Gastroesophageal sphincter (tissue), 4 donors: Measurements from ENCODE around the gene SEC22A. TPM values are rescaled to one million over a fixed set of nuclear protein-coding genes. Genes with fewer than 3 reads are reported as not detected.

Experiments used
- ATAC-seq: fragments of 150-250 bp; one replicate; pipeline ENCODE4 v1.9.1; 2016; ENCODE audit warnings: mild to moderate bottlenecking, moderate library complexity
- H3K27ac ChIP-seq, 4 donors: fragments of 200-600 bp; sonication (generic) in 3 of 4; 1 replicate in 3 of 4; 2 replicates in 1 of 4; pipeline ENCODE4 v1.5.1; 2016 to 2019
- H3K27me3 ChIP-seq: fragments of 200-600 bp; sonication (generic); one replicate; pipeline ENCODE4 v1.5.1; 2019
- H3K36me3 ChIP-seq, 2 donors: fragments of 200-600 bp; sonication (generic); one replicate each; pipeline ENCODE4 v1.5.1; 2019; ENCODE audit warnings: control low read depth in 1 of 2
- H3K4me1 ChIP-seq, 3 donors: fragments of 200-600 bp; sonication (generic); 1 replicate in 2 of 3; 2 replicates in 1 of 3; pipeline ENCODE4 v1.5.1; 2016 to 2019; ENCODE audit warnings: control low read depth in 2 of 3
- H3K4me3 ChIP-seq, 2 donors: fragments of 200-600 bp; sonication (generic); one replicate each; pipeline ENCODE4 v1.5.1; 2019; ENCODE audit warnings: mild to moderate bottlenecking in 1 of 2, moderate library complexity in 1 of 2
- H3K9me3 ChIP-seq, 3 donors: fragments of 200-600 bp; sonication (generic); one replicate each; pipeline ENCODE4 v1.5.1; 2017 to 2019; ENCODE audit warnings: control low read depth in 2 of 3
- EP300 ChIP-seq: sonication (generic); formaldehyde crosslinking; IDR thresholded peaks from one replicate; pipeline ENCODE4 v1.6.1; 2017; ENCODE audit warnings: antibody characterized with exemption, mild to moderate bottlenecking
- POLR2A ChIP-seq, 2 donors: fragments of 450-650 bp; IDR thresholded peaks; one replicate each; pipeline ENCODE4 v1.6.1; 2017; ENCODE audit warnings: antibody characterized with exemption in 2 of 2, mild to moderate bottlenecking in 2 of 2, moderate library complexity in 1 of 2
- POLR2AphosphoS5 ChIP-seq: sonication (generic); formaldehyde crosslinking; IDR thresholded peaks from one replicate; pipeline ENCODE4 v1.6.1; 2017; ENCODE audit warnings: antibody characterized with exemption
- WGBS, 2 donors: methylation state at CpG; one replicate each; pipeline ENCODE4 v1.1.5; 2018; ENCODE audit warnings: low coverage in 1 of 2; 5-methylcytosine and 5-hydroxymethylcytosine counted together
- total RNA-seq, 4 donors: library from RNA; depleted of rRNA; stranded (reverse); fragments of >200 nt; gene quantifications; one replicate each; pipeline ENCODE4 v1.1.0, GENCODE V29; 2016
- TF ChIP-seq, protein P1 (sequence below), 4 experiments: fragments of 200-600 bp in 2 of 4; fragments of 450-650 bp in 2 of 4; sonication (generic) in 1 of 4; IDR thresholded peaks; one replicate each; pipeline ENCODE4 v1.5.1; 2017 to 2019; ENCODE audit warnings: antibody characterized with exemption in 4 of 4, mild to moderate bottlenecking in 2 of 4, moderate library complexity in 2 of 4

Gene SEC22A
- total RNA-seq, 4 donors from 2014 or later, result 17.3 to 32.2 (median 23.9) TPM

DNA sequence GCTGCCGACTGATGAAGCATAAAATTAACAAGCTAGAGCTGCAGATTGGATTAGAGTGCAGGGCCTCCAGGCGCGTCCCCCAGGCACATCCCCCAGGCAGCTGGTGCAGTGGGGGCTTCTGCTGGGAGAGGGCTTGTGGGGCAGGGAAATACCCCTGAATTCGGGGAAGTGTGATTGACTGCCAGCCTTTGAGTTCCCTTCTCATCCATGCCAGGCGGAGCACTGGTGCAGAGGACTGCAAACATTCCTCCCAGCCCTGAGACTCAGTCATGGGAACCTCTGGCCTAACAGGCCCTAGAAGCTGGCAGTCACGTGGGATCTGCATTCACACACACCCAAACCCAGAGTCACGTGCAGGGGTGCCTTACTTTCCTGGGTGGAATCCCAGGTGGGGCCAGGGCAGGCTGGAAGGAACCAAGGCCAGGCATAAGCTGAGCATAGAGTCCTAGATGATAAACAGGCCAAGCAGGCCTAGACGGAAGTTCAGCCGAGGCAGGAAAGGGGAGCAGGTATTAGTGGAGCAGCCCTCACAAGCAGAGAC is 46.2 kb upstream of the SEC22A start:
- ATAC-seq, result no peak
- Histone ChIP-seq H3K9me3 (no peaks in the 10 kb centered on the region), H3K27me3 (no peaks in the 10 kb centered on the region), H3K27ac (no peak overlapping the region), H3K4me1 (no peaks in the 10 kb centered on the region), H3K4me3 (no peak overlapping the region), H3K36me3 (peaks cover 0 to 96% of the 10 kb centered on the region in 2 donors)
- TF ChIP-seq POLR2AphosphoS5 (no peak), EP300 (no peak)
- 87% methylated on average over 3 of the region's 9 CpGs; no CpG with 5 or more reads in 1 of the 2 donors for WGBS, 2 donors

DNA sequence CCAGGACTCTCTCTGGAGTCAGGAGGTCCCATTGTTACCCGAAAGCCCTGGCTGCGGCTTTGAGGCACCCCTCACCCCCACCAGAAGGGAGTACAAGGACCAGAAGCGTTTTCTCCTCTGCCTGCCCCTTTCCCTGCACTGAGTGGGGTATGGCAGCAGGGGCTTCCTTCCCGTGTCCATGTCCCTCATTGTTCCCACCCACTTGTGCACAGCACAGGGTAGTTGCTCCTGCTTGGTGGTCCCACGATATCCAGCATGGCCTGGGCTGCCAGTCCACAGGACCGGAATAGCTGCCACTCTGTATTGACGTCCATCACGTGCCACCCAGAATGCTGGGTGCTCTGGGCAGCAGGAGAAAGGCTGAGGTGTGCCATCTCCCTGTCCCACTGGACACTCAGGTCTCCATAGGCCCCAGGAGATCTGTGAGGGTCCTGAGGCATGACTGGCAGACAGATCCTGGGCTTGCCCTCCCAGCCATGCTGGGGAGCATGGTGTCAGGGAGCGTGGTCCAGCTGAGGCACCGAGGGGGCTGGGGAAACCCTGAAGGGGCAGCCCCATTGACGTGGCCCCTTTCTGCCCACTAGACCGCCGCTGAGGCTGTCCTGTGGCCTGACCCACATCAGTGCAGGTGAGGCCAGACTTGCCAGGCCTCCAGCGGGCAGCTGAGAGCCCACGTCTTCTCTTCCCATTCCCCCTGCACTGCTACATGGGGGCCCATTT is 45.3 kb upstream of the SEC22A start:
- Histone ChIP-seq H3K27me3 (no peaks in the 10 kb centered on the region), H3K9me3 (no peaks in the 10 kb centered on the region), H3K36me3 (peaks cover 0 to 96% of the 10 kb centered on the region in 2 donors), H3K4me1 (no peaks in the 10 kb centered on the region), H3K27ac (no peak overlapping the region), H3K4me3 (no peak overlapping the region)
- TF ChIP-seq, protein P1, sequence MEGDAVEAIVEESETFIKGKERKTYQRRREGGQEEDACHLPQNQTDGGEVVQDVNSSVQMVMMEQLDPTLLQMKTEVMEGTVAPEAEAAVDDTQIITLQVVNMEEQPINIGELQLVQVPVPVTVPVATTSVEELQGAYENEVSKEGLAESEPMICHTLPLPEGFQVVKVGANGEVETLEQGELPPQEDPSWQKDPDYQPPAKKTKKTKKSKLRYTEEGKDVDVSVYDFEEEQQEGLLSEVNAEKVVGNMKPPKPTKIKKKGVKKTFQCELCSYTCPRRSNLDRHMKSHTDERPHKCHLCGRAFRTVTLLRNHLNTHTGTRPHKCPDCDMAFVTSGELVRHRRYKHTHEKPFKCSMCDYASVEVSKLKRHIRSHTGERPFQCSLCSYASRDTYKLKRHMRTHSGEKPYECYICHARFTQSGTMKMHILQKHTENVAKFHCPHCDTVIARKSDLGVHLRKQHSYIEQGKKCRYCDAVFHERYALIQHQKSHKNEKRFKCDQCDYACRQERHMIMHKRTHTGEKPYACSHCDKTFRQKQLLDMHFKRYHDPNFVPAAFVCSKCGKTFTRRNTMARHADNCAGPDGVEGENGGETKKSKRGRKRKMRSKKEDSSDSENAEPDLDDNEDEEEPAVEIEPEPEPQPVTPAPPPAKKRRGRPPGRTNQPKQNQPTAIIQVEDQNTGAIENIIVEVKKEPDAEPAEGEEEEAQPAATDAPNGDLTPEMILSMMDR (IDR thresholded peaks at IDR 0.05), result no peak
- TF ChIP-seq EP300 (no peak), POLR2AphosphoS5 (no peak), POLR2A (IDR thresholded peaks at IDR 0.05) (no peak)
- ATAC-seq, result no peak
- 89 to 100% methylated on average over 1 to 7 of the region's 15 CpGs for WGBS, 2 donors

DNA sequence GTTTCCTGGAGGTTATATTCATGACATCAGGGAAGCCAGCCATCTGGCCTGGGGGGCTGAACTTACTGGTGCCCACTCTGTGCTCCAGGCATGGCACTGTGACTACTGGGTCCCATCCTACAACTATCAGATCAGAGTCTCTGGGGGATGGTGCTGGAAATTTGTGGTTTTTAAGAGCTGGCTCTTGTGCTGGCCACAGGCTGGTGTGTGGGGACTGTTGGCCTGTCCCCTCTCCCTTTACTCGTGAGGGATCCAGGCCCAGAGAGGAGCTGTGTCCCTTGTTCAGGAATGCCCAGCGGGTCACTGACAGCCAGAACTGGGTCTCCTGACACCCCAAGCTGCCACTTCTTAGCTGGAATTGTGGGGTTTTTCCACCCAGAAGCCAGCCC is 44.5 kb upstream of the SEC22A start:
- H3K36me3 ChIP-seq, result peaks cover 0 to 98% of the 10 kb centered on the region in 2 donors
- 100% methylated on average over 1 of the region's 2 CpGs; no CpG with 5 or more reads in 1 of the 2 donors for WGBS, 2 donors

DNA sequence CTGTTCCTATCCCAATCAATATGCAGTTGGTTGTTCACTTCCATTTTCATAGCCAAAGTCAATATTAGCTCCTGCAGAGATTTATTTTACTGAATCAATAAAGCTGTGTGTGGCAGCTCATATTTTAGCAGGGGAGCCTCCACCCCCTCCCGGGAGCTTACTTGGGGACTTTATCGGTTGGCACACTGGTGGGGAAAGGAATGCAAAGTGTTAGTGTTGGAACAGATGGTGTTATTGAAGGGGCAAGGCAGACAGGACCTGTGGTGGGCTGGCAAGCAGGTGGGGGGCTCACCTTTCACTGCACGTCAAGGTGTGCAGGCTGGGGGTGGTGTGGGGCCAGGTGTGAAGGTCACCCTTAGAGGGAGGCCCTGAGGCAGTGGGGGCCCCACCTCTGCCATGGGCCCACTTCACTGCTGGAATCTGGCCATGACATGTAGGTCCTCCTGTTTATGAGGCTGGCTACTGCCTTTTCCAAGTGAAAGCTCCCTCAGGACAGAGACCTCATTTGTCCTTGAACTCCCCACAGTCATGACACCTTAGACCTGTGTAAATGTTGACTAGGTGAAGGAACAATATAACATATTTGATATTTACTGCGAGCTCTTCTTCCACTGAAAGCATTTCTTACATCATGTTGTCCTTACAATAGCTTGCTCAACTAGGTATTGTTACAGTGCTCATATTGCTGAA is 44.0 kb upstream of the SEC22A start:
- Histone ChIP-seq H3K4me1 (no peaks in the 10 kb centered on the region), H3K9me3 (no peaks in the 10 kb centered on the region), H3K27me3 (no peaks in the 10 kb centered on the region), H3K4me3 (no peak overlapping the region), H3K36me3 (peaks cover 0 to 98% of the 10 kb centered on the region in 2 donors), H3K27ac (no peak overlapping the region)
- TF ChIP-seq POLR2A (IDR thresholded peaks at IDR 0.05) (no peak), EP300 (no peak), POLR2AphosphoS5 (no peak)
- TF ChIP-seq, protein P1 (IDR thresholded peaks at IDR 0.05), result no peak
- 67 to 100% methylated on average over 1 to 2 of the region's 4 CpGs for WGBS, 2 donors
- ATAC-seq, result no peak

More for the DNA sequence above, 44.5 kb upstream of the SEC22A start:
- H3K27me3 ChIP-seq, result no peaks in the 10 kb centered on the region
- no peaks in the 10 kb centered on the region for H3K4me1 ChIP-seq
- H3K4me3 ChIP-seq, result no peak overlapping the region
- H3K9me3 ChIP-seq, result no peaks in the 10 kb centered on the region
- ATAC-seq, result no peak
- no peak overlapping the region for H3K27ac ChIP-seq
- no peak for TF ChIP-seq POLR2A (IDR thresholded peaks at IDR 0.05)
- no peak for TF ChIP-seq POLR2AphosphoS5
- TF ChIP-seq EP300, result no peak
- TF ChIP-seq, protein P1 (IDR thresholded peaks at IDR 0.05), result no peak

DNA sequence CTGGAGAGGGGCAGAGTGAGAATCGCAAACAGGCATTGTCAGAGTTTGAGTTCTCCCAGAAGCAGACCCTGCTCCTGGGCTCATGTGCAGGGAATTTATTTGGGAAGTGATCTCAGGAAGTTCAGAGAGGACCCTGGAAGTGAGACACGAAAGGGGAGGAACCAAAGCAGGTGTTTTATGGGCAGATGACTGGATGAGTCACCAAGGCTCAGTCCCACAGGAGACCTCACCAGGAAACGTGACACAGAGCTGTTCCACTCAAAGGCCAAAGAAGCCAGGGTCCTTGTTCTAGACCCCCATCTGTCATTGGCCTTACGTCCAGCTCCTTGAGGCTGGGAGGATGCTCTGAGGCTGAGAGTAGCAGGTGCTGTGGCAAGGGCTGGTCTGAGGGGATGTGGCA is 43.4 kb upstream of the SEC22A start:
- Histone ChIP-seq H3K9me3 (no peaks in the 10 kb centered on the region), H3K27ac (no peak overlapping the region), H3K36me3 (peaks cover 0 to 98% of the 10 kb centered on the region in 2 donors), H3K27me3 (no peaks in the 10 kb centered on the region), H3K4me3 (no peak overlapping the region), H3K4me1 (no peaks in the 10 kb centered on the region)
- 58 to 75% methylated on average over 3 of the region's 4 CpGs for WGBS, 2 donors
- no peak for ATAC-seq
- TF ChIP-seq, protein P1 (IDR thresholded peaks at IDR 0.05), result no peak
- TF ChIP-seq EP300, result no peak
